Fibroblast of mammary gland (primary cell): ENCODE data around the gene PRDM8.

Source experiments
- DNase-seq: peaks from one replicate; pipeline ENCODE4 v3.0.0-alpha.2; 2010; ENCODE audit warnings: low read depth
- H3K4me3 ChIP-seq: 2 replicates; pipeline ENCODE4 v1.5.1; 2011; ENCODE audit warnings: low read depth, mild to moderate bottlenecking, low read length, moderate library complexity; ENCODE audit not compliant: control insufficient read depth
- CTCF ChIP-seq: conservative IDR thresholded peaks from 2 replicates; pipeline ENCODE4 v1.5.1; 2011; ENCODE audit warnings: low read depth, low read length, inconsistent platforms; ENCODE audit not compliant: control insufficient read depth, insufficient read depth

The PRDM8 gene

DNA sequence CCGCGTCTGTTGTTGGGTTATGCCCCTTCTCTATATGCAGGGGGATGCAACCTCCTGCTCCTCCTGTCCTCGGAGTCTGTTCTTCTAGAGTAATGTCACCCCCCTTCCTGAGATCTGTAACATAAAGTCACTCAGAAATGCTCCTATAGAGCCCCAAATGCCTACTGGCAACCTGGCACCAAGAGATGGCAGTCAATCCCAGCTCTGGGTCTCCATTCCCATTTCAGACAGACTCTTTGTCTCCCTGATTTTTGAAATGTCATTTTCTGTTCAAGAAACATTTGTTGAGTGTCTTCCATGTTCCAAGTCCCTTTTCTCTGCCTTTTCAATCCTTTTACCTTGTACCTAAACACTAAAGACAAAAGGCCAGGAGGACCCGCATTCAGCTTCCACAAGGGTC is 9.6 kb upstream of the PRDM8 start:
- no peak overlapping the region for H3K4me3 ChIP-seq
- no peak for TF ChIP-seq CTCF
- DNase-seq, result no peak

GRCh38 chr4:80188457-80188800 is 8.9 kb upstream of the PRDM8 start:
- no peak overlapping the region for H3K4me3 ChIP-seq

GRCh38 chr4:80188801-80189458 is 8.4 kb upstream of the PRDM8 start:
- DNase-seq, result no peak
- H3K4me3 ChIP-seq, result no peak overlapping the region
- no peak for TF ChIP-seq CTCF

More at GRCh38 chr4:80188457-80188800, 8.9 kb upstream of the PRDM8 start:
- no peak for DNase-seq
- TF ChIP-seq CTCF, result no peak

- no peak for DNase-seq
- TF ChIP-seq CTCF, result no peak
- no peak overlapping the region for H3K4me3 ChIP-seq
Observed at GRCh38 chr4:80189581-80189955, 7.7 kb upstream of the PRDM8 start.

DNA sequence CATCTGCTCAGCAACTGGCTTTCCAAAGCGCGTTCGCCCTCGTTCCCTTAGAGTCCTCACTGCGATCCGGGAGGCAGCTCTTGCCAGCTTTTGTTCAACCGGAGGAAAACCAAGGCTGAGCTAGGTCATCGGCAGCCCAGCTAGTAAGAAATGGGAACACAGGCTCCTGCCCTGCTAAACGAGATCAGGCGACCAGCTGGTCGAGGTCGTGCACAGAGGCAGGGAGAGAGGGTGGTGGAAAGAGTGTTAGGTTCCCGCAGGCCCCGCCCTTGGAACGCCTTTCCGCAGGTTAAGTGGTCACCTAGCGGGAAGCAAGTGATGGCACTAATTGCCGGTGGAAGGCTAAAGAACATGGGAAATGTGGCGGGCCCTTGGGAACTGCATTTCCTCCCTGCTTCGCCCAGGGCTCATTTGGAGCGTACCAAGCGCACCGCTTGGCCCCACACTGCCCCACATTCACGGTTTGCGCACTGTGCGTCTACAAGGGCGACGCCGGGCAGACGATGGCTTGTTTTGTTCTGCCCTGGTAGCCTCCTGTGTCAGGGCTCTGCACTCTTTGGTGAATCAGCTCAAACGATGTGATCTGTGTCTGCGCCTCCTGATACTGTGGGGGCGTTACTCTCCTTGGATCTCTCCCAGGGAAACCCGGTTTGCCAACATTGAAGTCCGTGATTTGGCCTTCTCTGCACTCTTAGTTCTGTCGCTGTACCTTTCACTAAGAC is 7.2 kb upstream of the PRDM8 start:
- TF ChIP-seq CTCF, result no peak
- no peak for DNase-seq
- H3K4me3 ChIP-seq, result no peak overlapping the region

DNA sequence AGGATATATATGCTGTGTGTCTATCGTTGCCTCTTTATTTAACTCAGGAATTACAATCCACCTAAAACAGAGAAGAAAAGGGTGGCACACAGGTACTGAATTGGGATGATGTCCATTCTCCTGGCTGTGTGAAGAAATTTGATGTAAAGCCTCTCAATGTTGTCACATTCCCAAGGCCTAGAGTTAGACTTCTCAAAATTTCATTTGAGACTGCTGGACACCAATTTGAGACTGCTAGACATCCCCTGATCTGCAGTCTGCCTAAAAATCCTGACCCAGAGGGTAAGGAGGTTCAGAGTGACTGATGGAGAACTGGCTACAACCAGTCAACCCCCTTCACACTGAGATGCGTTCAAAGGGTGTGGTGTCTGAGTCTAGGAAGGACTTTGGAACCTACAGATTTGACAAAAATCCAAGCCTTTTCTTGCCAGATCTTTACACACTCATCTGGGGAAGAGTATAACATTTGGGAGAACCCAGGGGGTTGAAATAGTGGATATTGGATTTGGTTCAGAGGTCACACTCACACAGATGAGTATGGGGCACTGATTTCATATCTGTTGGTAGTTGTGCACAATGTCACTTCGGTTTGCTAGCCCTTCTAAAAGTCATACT is 4.9 kb upstream of the PRDM8 start:
- TF ChIP-seq CTCF, result no peak

More for the DNA sequence above, 4.9 kb upstream of the PRDM8 start:
- no peak overlapping the region for H3K4me3 ChIP-seq
- no peak for DNase-seq
